Keratinocyte (primary cell): ENCODE measurements around the gene USP17L12.
"Not testable (repeated sequence)": the region's sequence is repeated elsewhere in the genome, so short reads cannot be mapped to it uniquely, and the experiment has no call there.

Source experiments
- EZH2 ChIP-seq: IDR thresholded peaks from one replicate; pipeline ENCODE4 v1.6.1; 2012; ENCODE audit warnings: inconsistent platforms, mild to moderate bottlenecking, low read length, moderate library complexity
- TF ChIP-seq, protein P1 (sequence below), 3 experiments: IDR thresholded peaks in 1 of 3; conservative IDR thresholded peaks in 1 of 3; optimal IDR thresholded peaks in 1 of 3; 2 replicates in 2 of 3; 3 replicates in 1 of 3; pipeline versions ENCODE3 to v1.5.1; 2011; ENCODE audit warnings: low read length in 3 of 3, mild to moderate bottlenecking in 3 of 3, moderate library complexity in 2 of 3, control low read depth in 1 of 3, inconsistent platforms in 1 of 3; ENCODE audit not compliant: insufficient read depth in 2 of 3; ENCODE audit errors: extremely low read depth in 1 of 3

DNA sequence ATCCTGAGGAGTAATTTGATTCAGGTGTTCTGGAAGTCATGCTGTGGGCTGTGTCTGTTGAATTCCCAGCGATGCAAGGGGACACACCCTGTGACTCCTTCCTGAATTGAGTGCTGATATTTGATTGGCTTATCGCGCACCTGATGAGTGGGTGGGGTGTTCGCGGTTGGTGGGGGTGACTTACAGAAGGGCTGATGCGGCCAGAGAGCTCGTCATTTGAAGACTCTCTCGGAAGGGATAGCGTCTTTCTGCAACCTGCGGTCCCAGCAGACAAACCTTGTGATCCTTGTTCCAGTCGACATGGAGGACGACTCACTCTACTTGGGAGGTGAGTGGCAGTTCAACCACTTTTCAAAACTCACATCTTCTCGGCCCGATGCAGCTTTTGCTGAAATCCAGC, 23.6 kb downstream of the USP17L12 start, which contains the start of gene USP17L17:
- TF ChIP-seq, protein P1, sequence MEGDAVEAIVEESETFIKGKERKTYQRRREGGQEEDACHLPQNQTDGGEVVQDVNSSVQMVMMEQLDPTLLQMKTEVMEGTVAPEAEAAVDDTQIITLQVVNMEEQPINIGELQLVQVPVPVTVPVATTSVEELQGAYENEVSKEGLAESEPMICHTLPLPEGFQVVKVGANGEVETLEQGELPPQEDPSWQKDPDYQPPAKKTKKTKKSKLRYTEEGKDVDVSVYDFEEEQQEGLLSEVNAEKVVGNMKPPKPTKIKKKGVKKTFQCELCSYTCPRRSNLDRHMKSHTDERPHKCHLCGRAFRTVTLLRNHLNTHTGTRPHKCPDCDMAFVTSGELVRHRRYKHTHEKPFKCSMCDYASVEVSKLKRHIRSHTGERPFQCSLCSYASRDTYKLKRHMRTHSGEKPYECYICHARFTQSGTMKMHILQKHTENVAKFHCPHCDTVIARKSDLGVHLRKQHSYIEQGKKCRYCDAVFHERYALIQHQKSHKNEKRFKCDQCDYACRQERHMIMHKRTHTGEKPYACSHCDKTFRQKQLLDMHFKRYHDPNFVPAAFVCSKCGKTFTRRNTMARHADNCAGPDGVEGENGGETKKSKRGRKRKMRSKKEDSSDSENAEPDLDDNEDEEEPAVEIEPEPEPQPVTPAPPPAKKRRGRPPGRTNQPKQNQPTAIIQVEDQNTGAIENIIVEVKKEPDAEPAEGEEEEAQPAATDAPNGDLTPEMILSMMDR (optimal IDR thresholded peaks at IDR 0.05 in 1 of 3, IDR thresholded peaks at IDR 0.05 in 1 of 3, conservative IDR thresholded peaks at IDR 0.05 in 1 of 3; ENCODE audit: extremely low read depth in 1 of 3, insufficient read depth in 2 of 3, low read length in 3 of 3), result not testable (repeated sequence)
- not testable (repeated sequence) for TF ChIP-seq EZH2
